C4-2B (cell line): Measurements from ENCODE around the gene TMC5.

Source experiments
- CTCF ChIP-seq: fragments of 450-650 bp; conservative IDR thresholded peaks from 2 replicates; pipeline ENCODE4 v1.5.1; 2017; ENCODE audit warnings: mild to moderate bottlenecking
- ZFX ChIP-seq: fragments of 450-650 bp; IDR thresholded peaks from 2 replicates; pipeline ENCODE4 v1.6.1; 2017

GRCh38 chr16:19438739-19439138 is 21.1 kb downstream of the TMC5 start:
- TF ChIP-seq CTCF: no peak
- TF ChIP-seq ZFX: no peak
